ENCODE results near the gene OTULINL.

DNA sequence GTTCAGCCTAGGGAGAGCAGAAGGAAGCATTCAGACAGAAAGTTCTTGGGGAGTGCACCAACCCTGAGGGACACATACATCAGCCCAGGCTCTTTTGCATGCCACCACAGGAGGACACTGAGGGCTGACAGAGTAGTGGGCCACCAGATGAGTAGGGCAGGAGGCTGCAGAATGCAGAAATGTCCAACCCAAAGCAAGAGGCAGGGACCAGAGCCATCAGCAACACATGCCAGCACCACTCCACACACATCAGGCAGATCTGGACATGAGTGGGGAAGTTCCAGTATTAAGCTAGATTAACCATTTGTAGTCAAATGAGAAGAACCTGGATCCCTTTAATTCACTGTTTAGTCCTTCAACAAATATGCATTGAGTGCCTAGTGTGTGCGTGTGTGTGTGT lies 35.7 kb upstream of the OTULINL start:
- TF ChIP-seq CTCF (IDR thresholded peaks at IDR 0.05) (no peak), POLR2AphosphoS5 (IDR thresholded peaks at IDR 0.05) (no peak)

Measured in breast epithelium (tissue), 3 donors.